GM12892 (cell line): Measurements from ENCODE around the gene PFN2. TPM values are rescaled to one million over a fixed set of nuclear protein-coding genes. Genes with fewer than 3 reads are reported as not detected.
A peak's percentile ranks its signal among the peaks of the same experiment; 100 is the strongest.

Source experiments
- DNase-seq: peaks from one replicate; pipeline ENCODE4 v3.0.0; 2011; ENCODE audit not compliant: insufficient read length
- FAIRE-seq: peaks from 2 replicates; lab custom pipeline; 2011; peaks lifted over from hg19 to GRCh38; lab: Jason Lieb, UNC
- POLR2A ChIP-seq: IDR thresholded peaks from 2 replicates; pipeline ENCODE4 v1.6.1; 2011; ENCODE audit warnings: low read depth, low read length, control low read depth
- POLR2AphosphoS5 ChIP-seq: IDR thresholded peaks from 2 replicates; pipeline ENCODE4 v1.6.1; 2011; ENCODE audit warnings: low read depth, low read length, control low read depth
- TAF1 ChIP-seq: IDR thresholded peaks from 2 replicates; pipeline ENCODE4 v1.6.1; 2011; ENCODE audit warnings: low read depth, mild to moderate bottlenecking, control low read depth, low read length, borderline replicate concordance
- polyA plus RNA-seq: library from polyadenylated mRNA; unstranded; fragments of >200 nt; gene quantifications from one replicate; pipeline ENCODE4 v1.2.1, GENCODE V29; 2012; ENCODE audit warnings: missing spikeins, inconsistent platforms; ENCODE audit not compliant: missing spikeins

Gene PFN2, protein sequence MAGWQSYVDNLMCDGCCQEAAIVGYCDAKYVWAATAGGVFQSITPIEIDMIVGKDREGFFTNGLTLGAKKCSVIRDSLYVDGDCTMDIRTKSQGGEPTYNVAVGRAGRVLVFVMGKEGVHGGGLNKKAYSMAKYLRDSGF
- 11.6 TPM for polyA plus RNA-seq

DNA sequence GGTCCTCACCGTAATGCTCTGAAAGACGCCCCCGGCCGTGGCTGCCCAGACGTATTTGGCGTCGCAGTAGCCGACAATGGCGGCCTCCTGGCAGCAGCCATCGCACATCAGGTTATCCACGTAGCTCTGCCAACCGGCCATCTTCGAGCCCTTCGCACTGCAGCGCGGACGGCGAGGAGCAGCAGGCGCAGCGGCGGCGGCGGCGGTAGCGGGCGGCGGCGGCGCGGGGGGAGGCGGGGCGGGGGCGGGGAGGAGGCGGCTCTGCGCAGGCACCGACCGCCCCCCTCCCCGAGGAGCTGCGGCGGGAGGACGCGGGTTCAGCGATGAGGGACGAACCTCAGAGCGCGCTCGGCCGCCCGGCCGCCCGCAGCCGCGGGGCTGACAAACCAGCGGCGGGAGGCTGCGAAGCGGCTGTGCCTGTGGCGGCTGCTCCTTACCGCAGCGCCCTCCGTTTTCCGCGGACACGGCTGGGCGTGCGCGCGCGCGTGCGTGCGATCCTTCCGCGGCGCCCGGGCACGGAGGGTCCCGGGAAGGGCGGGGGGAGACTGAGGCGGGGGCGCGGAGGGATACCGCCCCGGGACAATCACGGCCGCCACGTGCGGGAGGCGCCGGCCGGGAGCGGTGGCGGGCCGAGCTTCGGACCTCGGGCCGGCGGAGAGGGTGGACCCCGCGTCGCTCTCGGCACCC lies at the start of gene PFN2:
Gene PFN2 (minus strand): TSS at position 180 of the 687 bp plus-strand sequence. CDS start 39 bp downstream, at position 141.
- peak; percentile 36 for DNase-seq
- TF ChIP-seq POLR2A = no peak
- no peak for TF ChIP-seq POLR2AphosphoS5
- TF ChIP-seq TAF1 = no peak
- FAIRE-seq = peak; percentile 27

DNA sequence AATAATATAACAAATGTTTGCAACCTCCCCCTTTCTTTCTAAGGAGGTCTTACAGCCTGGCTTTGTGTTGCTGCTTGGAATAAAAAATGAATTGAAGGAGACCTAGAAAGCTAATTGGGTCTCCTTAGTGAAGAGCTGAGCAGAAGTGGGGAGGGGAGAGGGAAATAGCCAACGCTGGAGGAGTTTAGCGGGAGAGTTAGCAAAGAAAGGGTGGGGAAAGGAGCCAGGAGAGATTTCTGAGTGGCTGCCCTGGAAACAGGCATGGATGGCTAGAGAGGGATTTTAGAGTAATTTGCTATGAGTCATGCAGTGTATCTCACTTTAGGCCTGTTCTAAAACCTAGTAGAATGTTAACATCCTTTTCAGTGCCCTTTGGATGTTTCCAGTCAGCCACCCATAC lies 45.2 kb upstream of the PFN2 start:
- TF ChIP-seq POLR2A (no peak), POLR2AphosphoS5 (no peak), TAF1 (no peak)
- DNase-seq (no peak), FAIRE-seq (no peak)

- no peak for FAIRE-seq
- DNase-seq = no peak
- TF ChIP-seq TAF1 = no peak
- no peak for TF ChIP-seq POLR2A
- no peak for TF ChIP-seq POLR2AphosphoS5
Measured at GRCh38 chr3:150014782-150015181, 44.1 kb upstream of the PFN2 start.

- FAIRE-seq (no peak), DNase-seq (no peak)
- TF ChIP-seq TAF1 (no peak), POLR2A (no peak), POLR2AphosphoS5 (no peak)
Measured at GRCh38 chr3:150013801-150014200, 43.1 kb upstream of the PFN2 start.

DNA sequence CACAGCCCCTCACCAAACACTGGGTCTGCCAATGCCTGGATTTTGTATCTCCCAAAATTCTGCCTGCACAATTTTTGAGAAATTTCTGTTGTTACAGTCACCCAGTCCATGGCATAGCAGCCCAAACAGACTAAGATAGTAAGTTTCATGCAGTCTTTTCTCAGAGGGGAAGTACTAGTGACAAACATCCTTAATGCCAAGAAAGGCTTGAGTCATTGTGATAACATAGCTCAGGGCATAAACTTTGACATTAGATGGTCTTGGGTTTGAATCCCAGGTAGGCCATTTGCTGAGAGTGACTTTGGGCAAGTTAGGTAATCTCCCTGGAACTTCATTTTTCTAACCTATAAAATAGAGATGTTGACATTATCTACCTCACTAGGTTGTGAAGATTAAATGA lies 36.1 kb upstream of the PFN2 start:
- TF ChIP-seq POLR2A = no peak
- TF ChIP-seq POLR2AphosphoS5 = no peak
- no peak for TF ChIP-seq TAF1
- DNase-seq = no peak
- no peak for FAIRE-seq

DNA sequence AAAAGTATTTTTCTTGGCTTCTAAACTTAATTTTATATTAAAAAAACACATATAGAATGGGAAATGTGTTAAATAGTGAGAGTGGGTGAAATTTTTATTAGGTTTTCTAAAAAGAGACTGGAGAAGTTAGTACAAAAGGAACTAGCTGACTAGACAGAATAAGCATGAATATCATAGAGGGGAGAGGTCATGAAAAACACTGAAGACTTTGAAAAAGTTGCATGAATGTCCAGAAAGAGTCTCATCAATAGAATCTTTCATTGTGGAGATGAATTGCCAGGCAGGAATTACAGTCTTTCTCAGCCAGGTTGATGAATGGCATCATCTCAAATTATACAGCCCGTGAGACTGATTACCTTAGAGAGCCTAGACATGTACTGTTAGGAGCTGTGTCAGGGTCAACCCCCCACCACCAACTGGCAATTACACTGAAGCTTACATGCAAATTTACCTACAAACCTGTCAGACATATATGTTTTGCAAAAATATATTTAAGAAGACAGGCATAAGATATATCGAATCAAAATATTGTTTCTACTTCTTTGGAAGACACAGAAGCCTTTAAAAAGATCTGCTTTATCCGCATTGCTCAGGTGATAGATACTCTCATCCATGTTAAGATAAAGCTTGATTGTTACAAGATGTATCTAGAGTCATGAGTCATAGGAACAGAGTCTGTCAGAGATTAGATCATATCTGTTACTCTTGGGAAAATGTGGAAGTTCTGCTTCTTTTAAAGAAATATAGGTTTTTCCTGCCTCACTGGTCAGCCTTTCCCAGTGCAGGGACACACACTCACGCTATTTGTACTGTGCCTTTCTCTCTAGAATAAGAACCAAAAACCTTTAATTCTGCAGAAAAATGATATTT lies 34.8 kb upstream of the PFN2 start:
- FAIRE-seq = no peak
- DNase-seq = no peak
- no peak for TF ChIP-seq TAF1
- no peak for TF ChIP-seq POLR2AphosphoS5
- no peak for TF ChIP-seq POLR2A

- no peak for TF ChIP-seq POLR2AphosphoS5
- no peak for TF ChIP-seq TAF1
- TF ChIP-seq POLR2A = no peak
- DNase-seq (no peak), FAIRE-seq (no peak)
Measured at GRCh38 chr3:150000641-150001040, 29.9 kb upstream of the PFN2 start.

GRCh38 chr3:149999421-149999820 lies 28.7 kb upstream of the PFN2 start:
- FAIRE-seq = no peak
- no peak for DNase-seq
- TF ChIP-seq POLR2AphosphoS5 = no peak
- no peak for TF ChIP-seq POLR2A
- TF ChIP-seq TAF1 = no peak

DNA sequence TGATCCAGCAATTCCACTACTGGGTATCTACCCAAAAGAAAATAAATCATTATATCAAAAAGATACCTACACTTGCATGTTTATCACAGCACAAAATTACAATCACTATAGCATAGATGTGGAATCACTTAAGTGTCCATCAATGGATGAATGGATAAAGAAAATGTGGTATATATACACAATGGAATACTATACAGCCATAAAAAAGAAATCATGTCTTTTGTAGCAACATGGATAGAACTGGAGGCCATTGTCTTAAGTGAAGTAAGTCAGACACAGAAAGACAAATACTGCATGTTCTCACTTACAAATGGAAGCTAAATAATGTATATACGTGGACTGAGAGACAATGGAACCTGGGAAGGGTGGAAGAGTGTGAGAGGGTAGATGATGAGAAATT lies 28.3 kb upstream of the PFN2 start:
- no peak for FAIRE-seq
- TF ChIP-seq POLR2AphosphoS5 (no peak), TAF1 (no peak)

DNA sequence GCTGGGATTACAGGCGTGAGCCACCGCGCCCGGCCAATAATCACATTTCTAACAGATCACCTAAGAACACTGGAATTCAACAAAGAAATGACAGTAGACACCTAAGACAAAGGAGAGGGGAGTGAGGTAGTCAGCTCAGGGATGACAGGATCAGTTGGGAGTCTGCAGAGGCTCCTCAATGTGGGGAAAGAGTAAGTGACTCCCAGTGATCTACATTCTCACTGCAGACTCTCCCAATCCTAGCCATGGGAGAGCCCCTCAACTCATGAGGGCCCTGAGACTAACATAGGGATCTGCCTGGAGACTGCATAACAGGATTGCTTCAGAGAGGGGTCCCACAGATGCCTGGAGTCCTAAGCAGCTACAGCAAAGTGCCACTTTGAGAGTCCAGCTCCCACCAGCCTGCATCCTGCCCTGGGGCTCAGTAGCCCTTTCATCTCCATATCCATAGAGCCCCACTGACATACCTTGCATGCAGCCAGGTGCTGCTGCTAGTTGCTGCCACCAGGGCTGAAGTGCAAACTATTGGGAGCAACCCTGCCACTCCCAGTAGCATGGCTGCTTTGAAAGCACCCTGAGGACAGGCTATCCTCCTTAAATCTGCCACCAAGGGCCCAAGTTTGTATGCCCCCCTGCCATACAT lies 21.8 kb upstream of the PFN2 start:
- DNase-seq (no peak), FAIRE-seq (no peak)
- TF ChIP-seq TAF1 (no peak), POLR2A (no peak), POLR2AphosphoS5 (no peak)

More for the DNA sequence above, 28.3 kb upstream of the PFN2 start:
- DNase-seq = no peak

DNA sequence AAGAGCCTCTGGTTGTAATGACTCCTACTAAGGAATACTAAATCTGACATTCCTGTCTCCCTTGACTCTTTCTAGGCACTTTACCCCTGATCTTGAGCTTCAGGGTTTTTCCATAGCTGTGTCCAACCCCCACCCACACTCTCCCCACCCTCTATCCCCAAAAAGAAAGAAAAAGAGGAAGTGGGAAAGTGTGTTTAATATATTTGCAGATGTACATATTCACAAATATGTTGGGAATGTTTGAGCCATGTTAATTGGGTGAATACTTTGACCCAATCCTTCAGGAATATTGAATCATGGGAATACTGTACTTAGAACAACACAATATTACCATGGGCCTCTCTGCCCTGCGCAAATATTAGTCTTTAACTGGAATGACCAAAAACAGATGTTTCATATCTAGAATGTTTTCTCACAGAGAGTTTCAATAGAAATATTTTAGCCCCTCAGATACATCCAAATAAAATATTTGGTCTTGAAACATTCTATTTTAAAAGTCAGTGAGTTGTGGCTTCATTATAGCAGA lies 19.8 kb upstream of the PFN2 start:
- DNase-seq (no peak), FAIRE-seq (no peak)
- TF ChIP-seq POLR2A (no peak), POLR2AphosphoS5 (no peak), TAF1 (no peak)

GRCh38 chr3:149989307-149989706 lies 18.6 kb upstream of the PFN2 start:
- TF ChIP-seq TAF1 = no peak
- TF ChIP-seq POLR2A = no peak
- no peak for TF ChIP-seq POLR2AphosphoS5

More at GRCh38 chr3:149989307-149989706, 18.6 kb upstream of the PFN2 start:
- no peak for FAIRE-seq
- no peak for DNase-seq
